ENCODE data around the gene CCDC191.

Gene CCDC191

GRCh38 chr3:114057011-114057347, 653 bp upstream of the CCDC191 start:
- no peak for DNase-seq (ENCODE audit: low spot score)

GRCh38 chr3:114052216-114052615, 4.1 kb downstream of the CCDC191 start:
- no peak for DNase-seq (ENCODE audit: low spot score)

GRCh38 chr3:114043205-114043604, 13.1 kb downstream of the CCDC191 start:
- no peak for DNase-seq (ENCODE audit: low spot score)

- DNase-seq (ENCODE audit: low spot score) = no peak
Observed at GRCh38 chr3:114035896-114036295, 20.4 kb downstream of the CCDC191 start.

GRCh38 chr3:114034787-114035545, 21.4 kb downstream of the CCDC191 start:
- no peak for DNase-seq (ENCODE audit: low spot score)

- no peak for DNase-seq (ENCODE audit: low spot score)
Observed at GRCh38 chr3:114034211-114034610, 22.1 kb downstream of the CCDC191 start.

- DNase-seq (ENCODE audit: low spot score) = no peak
Observed at GRCh38 chr3:114033721-114034120, 22.6 kb downstream of the CCDC191 start.

- DNase-seq (ENCODE audit: low spot score) = no peak
Observed at GRCh38 chr3:114026331-114026730, 30.0 kb downstream of the CCDC191 start.

- DNase-seq (ENCODE audit: low spot score) = no peak
Observed at GRCh38 chr3:114025451-114025850, 30.9 kb downstream of the CCDC191 start.

GRCh38 chr3:114022145-114022802, 34.1 kb downstream of the CCDC191 start:
- no peak for DNase-seq (ENCODE audit: low spot score)

- no peak for DNase-seq (ENCODE audit: low spot score)
Observed at GRCh38 chr3:114020907-114021306, 35.4 kb downstream of the CCDC191 start.

GRCh38 chr3:114019486-114019885, 36.8 kb downstream of the CCDC191 start:
- DNase-seq (ENCODE audit: low spot score) = no peak

GRCh38 chr3:114014211-114014610, 42.1 kb downstream of the CCDC191 start:
- DNase-seq (ENCODE audit: low spot score) = no peak

GRCh38 chr3:114011059-114011797, 45.1 kb downstream of the CCDC191 start:
- DNase-seq (ENCODE audit: low spot score) = no peak

GRCh38 chr3:114005481-114005880, 50.8 kb downstream of the CCDC191 start:
- DNase-seq (ENCODE audit: low spot score) = no peak

GRCh38 chr3:113985541-113985940, 70.8 kb downstream of the CCDC191 start:
- no peak for DNase-seq (ENCODE audit: low spot score)

GRCh38 chr3:113983544-113983943, 72.8 kb downstream of the CCDC191 start:
- DNase-seq (ENCODE audit: low spot score) = no peak

GRCh38 chr3:113981803-113982202, 74.5 kb downstream of the CCDC191 start:
- no peak for DNase-seq (ENCODE audit: low spot score)

- no peak for DNase-seq (ENCODE audit: low spot score)
Observed at GRCh38 chr3:113979916-113980315, 76.4 kb downstream of the CCDC191 start.

- no peak for DNase-seq (ENCODE audit: low spot score)
Observed at GRCh38 chr3:113977822-113978221, 78.5 kb downstream of the CCDC191 start.

GRCh38 chr3:113968986-113969385, 87.3 kb downstream of the CCDC191 start:
- no peak for DNase-seq (ENCODE audit: low spot score)

- DNase-seq (ENCODE audit: low spot score) = no peak
Observed at GRCh38 chr3:113966172-113966571, 90.2 kb downstream of the CCDC191 start.

GRCh38 chr3:113963879-113964278, 92.4 kb downstream of the CCDC191 start:
- DNase-seq (ENCODE audit: low spot score) = no peak

All from hepatic stellate cell (primary cell).